Neural cell (in vitro differentiated cells): ENCODE results near the gene PRKCZ.

ENCODE experiments used
- CTCF ChIP-seq: fragments of 450-650 bp; IDR thresholded peaks from 2 replicates; pipeline ENCODE4 v1.5.1; 2014; ENCODE audit warnings: antibody characterized with exemption, mild to moderate bottlenecking, moderate library complexity; ENCODE audit not compliant: poor library complexity, severe bottlenecking
- EP300 ChIP-seq: fragments of 450-650 bp; conservative IDR thresholded peaks from 2 replicates; pipeline ENCODE4 v1.6.1; 2014; ENCODE audit warnings: antibody characterized with exemption, mild to moderate bottlenecking, moderate library complexity; ENCODE audit not compliant: poor library complexity, severe bottlenecking
- EZH2 ChIP-seq: fragments of 200-600, 300-800 bp; shearing (Covaris generic), sonication (generic); IDR thresholded peaks from 2 replicates; pipeline ENCODE4 v1.6.1; 2014; ENCODE audit warnings: antibody characterized with exemption, low read length, borderline replicate concordance, mild to moderate bottlenecking; ENCODE audit not compliant: insufficient read depth, poor library complexity, severe bottlenecking
- MXI1 ChIP-seq: fragments of 450-650 bp; conservative IDR thresholded peaks from 2 replicates; pipeline ENCODE4 v1.6.1; 2014; ENCODE audit warnings: antibody characterized with exemption, mild to moderate bottlenecking; ENCODE audit not compliant: poor library complexity, severe bottlenecking
- POLR2AphosphoS5 ChIP-seq: IDR thresholded peaks from 2 replicates; pipeline ENCODE4 v1.6.1; 2012
- TF ChIP-seq, protein P1 (sequence below): IDR thresholded peaks from 2 replicates; pipeline ENCODE4 v1.6.1; 2012; ENCODE audit warnings: borderline replicate concordance

DNA sequence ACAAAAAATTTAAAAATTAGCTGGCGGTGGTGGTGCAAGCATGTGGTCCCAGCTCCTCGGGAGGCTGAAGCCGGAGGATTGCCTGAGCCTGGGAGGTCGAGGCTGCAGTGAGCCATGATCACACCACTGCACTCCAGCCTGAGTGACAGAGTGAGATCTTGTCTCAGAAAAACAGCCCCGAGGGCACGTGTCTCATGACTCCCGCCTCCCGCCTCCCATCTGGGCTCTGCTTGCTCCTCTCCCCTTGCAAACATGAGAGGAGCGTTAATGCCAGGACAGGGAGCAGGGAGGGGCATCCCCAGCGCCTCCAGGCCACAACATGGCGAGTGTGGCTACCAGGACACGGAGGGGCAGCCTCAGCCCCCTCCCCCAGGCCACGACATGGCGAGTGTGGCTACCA is 116.0 kb downstream of the PRKCZ start:
- TF ChIP-seq POLR2AphosphoS5 (no peak), EZH2 (no peak), CTCF (no peak), MXI1 (no peak), EP300 (no peak)
- TF ChIP-seq, protein P1, sequence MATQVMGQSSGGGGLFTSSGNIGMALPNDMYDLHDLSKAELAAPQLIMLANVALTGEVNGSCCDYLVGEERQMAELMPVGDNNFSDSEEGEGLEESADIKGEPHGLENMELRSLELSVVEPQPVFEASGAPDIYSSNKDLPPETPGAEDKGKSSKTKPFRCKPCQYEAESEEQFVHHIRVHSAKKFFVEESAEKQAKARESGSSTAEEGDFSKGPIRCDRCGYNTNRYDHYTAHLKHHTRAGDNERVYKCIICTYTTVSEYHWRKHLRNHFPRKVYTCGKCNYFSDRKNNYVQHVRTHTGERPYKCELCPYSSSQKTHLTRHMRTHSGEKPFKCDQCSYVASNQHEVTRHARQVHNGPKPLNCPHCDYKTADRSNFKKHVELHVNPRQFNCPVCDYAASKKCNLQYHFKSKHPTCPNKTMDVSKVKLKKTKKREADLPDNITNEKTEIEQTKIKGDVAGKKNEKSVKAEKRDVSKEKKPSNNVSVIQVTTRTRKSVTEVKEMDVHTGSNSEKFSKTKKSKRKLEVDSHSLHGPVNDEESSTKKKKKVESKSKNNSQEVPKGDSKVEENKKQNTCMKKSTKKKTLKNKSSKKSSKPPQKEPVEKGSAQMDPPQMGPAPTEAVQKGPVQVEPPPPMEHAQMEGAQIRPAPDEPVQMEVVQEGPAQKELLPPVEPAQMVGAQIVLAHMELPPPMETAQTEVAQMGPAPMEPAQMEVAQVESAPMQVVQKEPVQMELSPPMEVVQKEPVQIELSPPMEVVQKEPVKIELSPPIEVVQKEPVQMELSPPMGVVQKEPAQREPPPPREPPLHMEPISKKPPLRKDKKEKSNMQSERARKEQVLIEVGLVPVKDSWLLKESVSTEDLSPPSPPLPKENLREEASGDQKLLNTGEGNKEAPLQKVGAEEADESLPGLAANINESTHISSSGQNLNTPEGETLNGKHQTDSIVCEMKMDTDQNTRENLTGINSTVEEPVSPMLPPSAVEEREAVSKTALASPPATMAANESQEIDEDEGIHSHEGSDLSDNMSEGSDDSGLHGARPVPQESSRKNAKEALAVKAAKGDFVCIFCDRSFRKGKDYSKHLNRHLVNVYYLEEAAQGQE = no peak
